GM21423 (cell line): ENCODE measurements around the gene PTPRG.
"Not testable (repeated sequence)": the region's sequence is repeated elsewhere in the genome, so short reads cannot be mapped to it uniquely, and the experiment has no call there.

Source experiments
- ATAC-seq: cut with Tn5 transposase; IDR thresholded peaks from one replicate; pipeline ENCODE4 v1.9.1; 2021; ENCODE audit warnings: mild to moderate bottlenecking, moderate library complexity; ENCODE audit not compliant: unreplicated experiment

The PTPRG gene

DNA sequence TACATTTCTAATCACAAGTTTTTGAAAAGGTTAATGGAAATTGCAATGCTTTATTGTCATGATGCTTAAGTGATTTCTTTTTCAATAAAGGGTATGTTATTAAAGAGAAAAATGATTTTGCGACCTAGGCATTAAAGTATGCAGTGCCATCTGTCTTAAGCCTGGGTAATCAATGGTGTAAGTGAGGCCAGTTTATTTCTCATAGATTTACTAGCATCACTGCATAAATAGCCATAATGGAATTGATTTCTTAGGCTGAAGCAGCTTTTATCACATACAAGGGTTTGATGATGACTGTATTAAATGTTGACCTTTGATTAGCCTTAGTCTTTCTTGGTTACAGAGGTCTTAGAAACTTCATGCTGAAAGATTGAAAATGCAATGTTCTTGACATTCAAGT, 464.5 kb downstream of the PTPRG start:
- ATAC-seq, result no peak

DNA sequence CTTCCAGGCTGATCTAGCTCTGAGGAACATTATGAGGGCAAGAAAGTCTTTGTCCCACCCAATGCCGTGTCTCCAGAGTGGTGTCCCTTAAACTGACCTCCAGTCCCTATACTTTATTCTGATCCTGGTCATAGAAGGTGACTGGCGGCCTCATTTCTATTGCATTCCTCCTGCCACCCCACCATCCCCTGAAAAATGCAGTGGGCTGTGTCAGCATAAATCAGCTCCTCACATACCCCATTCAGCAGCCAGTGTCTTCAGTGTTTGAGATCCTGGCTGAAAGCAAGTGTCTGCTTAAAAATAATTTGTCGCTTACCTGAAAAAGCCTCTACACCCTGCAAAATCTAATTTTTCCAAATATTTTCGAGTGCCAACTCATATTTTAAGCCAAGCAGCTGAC, 465.9 kb downstream of the PTPRG start:
- ATAC-seq, result no peak

DNA sequence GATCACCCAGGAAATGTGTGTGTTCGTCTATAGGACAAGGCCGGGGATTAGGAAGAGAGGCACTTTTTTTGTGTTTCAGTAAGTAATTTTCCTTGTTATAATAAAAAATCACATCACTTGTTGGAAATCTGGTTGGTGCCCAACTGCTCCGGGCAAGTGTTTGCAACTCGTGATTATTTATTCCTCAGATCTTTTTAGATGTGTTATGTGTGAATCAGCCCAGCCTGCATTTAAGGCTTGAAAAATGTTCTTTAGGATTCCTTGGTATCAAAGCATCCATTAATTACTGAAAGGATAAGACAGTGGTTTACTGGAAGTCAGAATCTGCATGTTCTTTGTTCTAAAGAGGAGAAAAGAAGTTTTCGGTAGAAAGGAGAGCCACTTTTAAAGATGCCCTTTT, 466.4 kb downstream of the PTPRG start:
- ATAC-seq, result no peak

DNA sequence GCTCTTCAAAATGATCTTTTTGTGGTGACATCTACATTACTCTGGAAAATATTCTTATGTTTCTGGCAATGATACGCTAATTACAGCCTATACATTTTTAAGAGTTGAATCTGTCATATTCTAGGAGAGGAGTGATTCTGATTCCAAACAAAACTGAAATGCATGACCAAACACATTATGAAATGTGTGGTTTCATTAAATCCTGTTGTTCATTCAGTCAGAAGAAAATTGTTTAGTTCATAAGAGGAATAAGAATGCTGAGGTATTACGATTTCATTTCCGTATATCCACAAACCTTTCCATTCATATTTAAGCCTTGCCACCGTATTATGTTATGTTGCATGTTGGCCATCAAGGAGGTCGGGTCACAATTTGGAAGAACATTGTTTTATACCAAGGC, 466.9 kb downstream of the PTPRG start:
- ATAC-seq, result no peak

DNA sequence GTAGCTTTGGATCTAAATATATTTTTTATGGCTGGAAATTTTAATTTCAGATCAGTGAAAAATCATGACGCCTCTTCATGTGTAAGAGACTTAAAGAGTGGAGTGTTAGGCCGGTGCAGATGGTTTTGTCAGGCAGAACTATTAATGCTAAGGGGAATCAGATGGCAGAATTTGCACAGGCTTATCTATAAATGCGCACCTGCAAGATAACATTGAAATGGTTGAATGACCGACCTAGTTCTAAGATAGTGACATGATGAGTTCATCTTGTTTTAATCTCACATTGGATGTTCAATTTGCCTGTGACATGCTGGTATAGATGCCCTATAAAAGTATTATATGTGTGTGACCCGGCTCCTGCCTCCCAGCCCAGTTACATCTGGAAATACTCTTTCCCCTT, 471.4 kb downstream of the PTPRG start:
- no peak for ATAC-seq

DNA sequence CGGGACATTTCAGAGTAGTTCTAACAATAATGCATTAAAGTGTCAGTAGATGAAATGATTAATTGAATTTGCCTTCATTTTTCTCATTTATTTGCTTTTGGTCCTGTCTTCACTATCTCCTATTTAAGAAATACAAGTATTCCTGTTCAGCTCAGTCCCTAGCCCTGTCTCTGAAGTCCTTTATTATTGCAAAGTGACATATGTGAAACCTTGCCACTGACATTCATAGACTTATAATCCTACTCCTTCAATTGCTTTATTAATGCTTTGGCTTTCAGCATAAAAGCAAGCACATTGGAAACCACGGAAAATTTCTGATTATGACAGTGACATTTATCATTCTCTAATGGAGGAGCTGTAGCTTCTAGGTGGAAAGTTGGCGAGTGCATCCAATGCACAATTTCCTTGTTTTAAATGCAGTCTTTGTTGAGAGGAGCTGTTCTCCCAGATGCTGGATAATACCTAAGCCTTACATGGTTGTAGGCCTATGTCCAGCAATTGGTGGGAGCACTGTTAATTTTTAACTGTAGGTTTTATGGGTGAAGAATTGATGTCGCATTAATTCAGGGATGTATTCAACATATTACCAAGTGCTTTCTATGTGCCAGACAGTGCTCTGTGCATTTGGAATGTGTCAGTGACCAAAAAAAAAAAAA, 474.2 kb downstream of the PTPRG start:
- ATAC-seq, result no peak

DNA sequence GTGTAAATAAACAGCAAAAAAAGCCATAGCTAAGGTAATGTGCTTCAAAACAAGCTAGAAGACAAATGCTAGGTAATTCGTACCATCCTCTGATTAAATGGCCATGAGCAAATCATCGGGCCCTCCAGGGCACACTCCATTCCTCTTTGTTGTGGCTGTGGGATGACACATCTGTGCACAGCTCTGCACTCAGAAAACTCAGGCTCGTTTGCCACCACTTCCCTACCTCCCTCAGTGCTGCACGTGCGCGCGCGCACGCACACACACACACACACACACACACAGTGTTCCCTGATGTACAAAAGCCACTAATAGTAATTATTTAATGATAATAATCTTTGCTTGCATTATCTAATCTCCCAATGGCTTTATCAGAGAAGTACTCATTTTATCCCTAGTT, 475.4 kb downstream of the PTPRG start:
- ATAC-seq, result no peak

DNA sequence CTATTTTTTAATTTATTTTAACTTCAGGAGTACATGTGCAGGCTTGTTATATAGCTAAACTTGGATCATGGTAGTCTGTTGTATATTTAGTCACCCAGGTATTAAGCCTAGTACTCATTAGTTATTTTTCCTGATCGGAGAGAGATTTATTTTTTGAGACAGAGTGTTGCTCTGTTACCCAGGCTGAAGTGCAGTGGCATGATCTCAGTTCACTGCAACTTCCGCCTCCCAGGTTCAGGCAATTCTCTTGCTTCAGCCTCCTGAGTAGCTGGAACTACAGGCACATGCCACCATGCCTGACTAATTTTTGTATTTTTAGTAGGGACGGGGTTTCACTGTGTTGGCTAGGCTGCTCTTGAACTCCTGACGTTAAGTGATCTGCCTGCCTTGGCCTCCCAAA, 477.4 kb downstream of the PTPRG start:
- not testable (repeated sequence) for ATAC-seq

DNA sequence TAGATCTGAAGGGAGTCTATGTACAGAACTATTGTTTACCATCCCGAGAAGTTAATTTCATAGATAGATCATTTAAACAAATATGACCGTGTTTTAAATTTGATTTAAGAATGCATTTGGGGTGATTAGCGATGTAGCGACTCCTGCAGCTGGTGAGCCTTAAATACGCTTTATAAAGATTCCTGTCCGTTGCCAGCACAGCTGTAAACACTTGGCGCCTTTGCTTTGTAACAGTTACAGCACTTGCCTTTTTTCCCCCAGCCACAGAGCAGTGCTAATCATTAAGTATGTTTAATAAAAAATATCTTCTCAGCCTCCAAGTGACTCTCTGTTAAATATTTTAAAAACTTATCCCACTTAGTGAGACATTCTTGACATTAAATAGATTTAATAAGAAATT, 478.2 kb downstream of the PTPRG start:
- no peak for ATAC-seq

DNA sequence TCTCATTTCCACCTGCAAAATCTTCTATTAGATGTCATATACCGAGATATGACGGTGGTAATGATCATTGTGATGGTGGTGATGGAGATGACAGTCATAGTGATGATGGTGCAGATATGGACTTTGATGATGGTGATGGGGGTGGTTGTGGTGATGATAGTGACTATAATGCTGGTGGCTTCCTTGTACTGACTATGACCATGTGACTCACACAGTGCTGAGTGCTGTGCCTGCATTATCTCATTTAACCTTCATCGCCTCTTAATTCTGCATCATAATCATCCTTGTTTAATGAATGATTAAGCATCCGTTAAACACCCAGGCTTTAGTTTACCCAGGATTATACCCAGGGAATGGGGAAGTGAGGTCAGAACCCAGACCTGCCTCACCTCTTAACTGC, 480.3 kb downstream of the PTPRG start:
- ATAC-seq, result no peak

DNA sequence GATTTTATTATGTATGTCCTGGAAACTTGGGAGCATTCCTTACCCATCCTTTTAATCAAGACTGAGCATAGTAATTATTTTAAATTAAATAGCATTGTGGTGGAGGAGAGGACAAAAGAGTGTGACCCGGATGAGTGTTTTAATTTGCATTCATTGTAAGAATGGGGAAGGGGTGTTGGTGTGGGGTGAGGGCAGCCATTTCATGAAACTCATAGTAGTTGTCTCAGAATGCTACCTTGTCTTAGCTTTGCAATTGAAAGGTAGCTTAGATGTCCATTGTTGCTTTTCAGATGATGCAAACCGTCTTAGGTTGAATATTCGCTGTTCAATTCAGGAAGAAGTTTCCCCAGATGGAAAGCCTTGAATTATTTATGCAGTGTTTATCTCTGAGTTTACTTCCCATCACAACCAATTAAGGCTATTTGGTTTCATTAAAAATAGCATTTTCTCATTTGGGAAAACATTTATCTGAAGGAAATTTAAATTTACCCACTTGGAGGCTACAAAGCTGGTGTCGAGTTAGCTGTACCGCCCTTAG, 483.6 kb downstream of the PTPRG start:
- ATAC-seq, result no peak

DNA sequence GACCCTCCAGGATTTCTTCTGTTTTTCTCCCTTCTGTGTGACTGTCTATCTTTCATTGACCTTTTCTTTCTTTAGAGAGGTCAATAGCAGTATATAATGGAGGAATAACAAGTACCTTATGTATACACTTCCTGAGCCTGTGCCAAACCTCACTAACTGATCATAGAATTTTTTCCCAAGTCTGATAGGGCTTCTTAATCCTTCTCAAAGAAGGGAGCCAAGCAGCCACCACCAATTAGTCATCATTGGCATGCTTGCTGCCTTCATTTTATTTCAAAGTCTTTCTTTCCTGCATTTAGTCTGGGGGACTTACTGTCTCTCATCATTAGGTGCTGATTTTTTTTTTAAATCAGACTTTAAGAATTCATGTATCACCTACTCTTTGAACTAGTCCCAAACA, 485.0 kb downstream of the PTPRG start:
- no peak for ATAC-seq

DNA sequence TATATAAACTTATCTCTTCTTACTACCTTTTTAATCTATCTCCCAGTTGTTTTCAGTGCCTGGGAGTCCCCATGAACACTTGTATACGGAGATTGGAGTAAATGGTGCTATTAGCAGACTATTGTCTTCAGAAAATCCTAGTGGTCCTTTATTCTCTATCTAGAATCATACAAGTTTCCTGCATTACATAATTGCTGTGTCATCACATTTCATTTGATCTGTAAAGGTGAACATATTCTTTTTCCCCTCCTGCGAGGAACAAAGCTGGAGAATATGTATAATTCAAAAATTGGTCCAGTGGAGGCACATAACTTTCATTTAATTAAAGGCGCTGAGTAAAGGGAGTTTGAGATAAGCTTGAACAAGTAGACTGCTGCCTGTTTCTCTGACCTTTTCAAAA, 487.2 kb downstream of the PTPRG start:
- ATAC-seq, result no peak

DNA sequence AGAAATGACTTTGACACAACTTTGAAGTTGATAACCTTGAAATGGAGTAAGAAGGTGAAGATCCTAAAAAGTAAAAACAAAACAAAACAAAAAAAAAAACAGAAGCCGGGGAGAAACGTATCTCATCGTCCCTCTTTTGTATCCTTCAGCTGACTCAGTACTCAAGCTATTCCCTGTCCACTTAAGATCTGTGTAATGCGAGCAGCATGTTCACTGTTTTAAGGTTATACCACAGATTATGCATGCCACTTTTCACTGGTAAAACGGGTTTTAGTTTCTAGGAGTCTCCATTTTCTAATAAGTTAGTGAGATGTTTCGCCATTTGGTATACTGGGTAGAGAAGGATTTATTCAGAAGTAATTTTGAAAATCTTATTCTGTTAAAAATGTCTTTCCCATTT, 487.7 kb downstream of the PTPRG start:
- no peak for ATAC-seq

DNA sequence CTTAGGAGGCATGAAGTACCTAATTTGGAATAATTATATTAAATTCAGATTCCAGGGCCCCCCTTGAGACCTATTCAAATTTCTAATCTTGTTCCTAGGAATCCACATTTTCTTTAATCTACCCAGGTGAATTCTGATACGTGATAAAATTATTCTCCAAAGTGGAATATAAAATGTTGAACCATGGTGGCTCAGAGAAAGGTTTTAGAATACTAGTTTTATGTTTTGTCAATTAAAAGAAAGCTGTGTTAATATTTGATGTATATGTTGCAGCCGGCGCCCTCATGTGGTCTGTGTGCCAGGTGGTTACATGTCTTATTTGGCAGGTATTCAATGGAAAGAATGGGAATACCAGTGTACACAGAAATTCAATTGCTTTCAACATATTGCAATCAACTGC, 490.1 kb downstream of the PTPRG start:
- no peak for ATAC-seq

DNA sequence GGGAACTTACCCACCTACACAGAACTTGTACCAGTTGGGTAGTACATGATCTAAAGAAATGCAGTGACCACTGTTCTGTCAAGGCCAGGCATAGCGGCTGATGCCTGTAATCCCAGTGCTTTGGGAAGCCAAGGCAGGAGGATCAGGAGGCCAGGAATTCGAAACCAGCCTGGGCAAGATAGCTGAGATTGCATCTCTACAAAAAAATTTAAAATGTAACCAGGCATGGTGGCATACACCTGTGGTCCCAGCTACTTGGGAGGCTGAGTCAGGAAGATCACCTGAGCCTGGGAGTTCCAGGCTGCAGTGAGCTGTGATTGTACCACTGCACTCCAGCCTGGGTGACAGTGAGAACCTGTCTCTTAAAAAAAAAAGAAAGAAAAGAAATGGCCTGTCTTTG, 491.0 kb downstream of the PTPRG start:
- no peak for ATAC-seq

DNA sequence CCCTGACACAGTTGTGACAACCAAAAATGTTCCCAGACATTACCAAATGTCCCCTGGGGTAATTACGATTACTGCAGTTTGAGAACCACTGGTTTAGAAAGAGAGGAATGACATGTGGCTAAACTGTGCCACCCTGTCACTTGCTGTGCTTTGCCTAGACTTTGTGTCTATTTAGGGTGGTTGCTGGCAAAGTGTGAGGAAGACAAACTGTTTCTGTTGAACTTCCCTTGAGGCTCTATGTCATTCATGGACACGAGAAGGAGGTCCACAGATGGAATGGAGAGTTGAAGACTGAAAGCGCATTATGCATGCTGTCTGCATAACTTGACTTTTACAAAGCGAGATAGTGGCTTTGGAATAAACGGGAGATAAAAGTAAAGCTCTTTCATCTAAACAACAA, 495.3 kb downstream of the PTPRG start:
- no peak for ATAC-seq

DNA sequence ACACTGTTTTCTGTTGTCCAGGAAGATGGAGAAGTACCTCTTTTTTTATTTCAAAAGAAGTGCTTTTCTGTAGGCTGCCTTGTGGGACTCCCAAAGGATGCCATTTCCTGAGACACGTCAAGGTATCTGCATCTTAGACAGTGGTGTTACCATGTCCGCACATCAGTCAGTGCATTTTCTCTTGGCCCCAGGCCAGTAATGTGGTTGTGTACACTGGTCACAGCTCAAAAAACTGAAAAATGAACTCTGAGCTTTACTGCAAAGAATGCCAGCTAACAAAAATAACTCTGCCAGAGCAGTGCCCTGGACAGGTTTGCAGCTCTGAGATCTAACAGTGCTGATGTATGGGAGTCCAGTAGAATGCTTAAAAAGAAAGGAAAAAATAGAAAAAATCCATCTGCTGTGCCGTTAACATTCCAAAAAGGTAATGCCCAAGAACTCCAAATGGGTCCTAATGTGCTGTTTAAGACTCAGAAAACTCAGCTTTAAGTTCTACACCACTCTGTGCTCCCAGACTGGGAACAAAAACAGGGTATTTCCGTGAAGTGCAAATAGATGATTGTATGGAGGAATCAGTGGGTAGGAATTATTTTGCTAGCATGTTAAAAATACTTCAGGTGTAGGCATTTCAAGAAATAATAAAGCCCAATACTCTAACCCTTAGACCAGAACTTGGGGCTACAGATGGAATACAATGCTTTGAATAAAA, 496.1 kb downstream of the PTPRG start:
- no peak for ATAC-seq

DNA sequence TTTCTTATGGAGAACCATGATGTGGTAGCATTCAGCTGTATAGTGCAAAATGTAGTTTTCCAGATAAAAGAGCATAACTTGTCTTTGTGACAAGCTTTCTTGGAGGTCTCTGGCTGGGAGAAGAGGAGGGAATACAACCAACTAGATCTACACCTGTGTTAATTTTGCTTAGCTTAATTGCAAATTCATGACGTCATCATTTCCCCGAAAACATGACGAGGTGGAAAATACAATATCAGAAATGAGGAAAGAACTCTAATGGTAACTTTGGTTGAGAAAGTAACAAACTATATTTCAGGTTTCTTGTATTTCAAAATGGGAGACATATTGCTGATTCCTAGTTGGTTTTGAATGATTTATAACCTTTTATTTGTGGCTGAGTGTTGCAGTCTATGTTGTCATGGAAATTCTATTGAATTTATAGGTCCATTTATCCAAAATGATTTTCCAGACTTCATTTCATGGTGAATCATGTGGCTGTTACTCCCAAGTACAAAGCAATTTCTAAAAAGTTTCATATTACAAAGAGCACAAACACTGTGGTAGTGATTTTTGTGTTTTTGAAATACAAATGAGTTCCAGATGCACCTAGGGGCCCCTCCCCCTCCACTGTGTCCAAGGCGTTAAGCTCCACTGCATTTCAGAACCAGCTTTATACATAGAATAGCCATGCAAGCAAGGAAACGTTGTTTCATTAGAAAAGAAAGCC, 504.8 kb downstream of the PTPRG start:
- ATAC-seq, result no peak

DNA sequence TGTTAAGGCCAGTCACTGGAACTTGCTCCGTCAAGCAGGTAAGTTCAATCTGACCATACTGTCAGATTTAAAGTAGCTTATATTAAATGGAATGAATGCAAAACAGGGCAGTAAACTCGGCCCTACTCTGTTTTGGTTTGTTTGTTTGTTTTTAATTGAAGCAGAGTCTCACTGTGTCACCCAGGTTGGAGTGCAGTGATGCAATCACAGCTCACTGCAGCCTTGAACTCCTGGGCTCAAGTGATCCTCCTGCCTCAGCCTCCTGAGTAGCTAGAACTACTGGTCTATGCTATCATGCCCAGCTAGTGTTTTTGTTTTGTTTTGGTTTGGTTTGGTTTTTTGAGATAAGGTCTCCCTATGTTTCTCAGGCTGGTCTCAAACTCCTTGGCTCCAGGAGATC, 507.0 kb downstream of the PTPRG start:
- ATAC-seq, result no peak

DNA sequence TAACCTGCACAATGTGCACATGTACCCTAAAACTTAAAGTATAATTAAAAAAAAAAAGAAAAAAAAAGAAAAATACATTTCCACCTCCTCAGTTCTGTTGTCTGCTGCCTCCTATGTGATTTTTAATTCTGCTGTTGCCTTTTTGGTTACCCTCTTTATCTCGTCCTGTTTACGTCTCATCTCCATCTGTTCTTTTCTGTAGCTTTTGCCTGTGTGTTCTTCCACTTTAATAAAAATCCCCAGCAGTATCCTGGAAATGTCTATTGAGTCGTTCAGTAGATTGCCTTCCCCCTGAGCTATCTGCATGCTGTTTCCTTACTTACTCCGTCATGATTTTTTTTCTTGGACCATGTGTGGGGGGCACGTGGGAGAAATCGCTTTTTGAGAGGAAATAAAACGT, 509.5 kb downstream of the PTPRG start:
- ATAC-seq, result no peak

DNA sequence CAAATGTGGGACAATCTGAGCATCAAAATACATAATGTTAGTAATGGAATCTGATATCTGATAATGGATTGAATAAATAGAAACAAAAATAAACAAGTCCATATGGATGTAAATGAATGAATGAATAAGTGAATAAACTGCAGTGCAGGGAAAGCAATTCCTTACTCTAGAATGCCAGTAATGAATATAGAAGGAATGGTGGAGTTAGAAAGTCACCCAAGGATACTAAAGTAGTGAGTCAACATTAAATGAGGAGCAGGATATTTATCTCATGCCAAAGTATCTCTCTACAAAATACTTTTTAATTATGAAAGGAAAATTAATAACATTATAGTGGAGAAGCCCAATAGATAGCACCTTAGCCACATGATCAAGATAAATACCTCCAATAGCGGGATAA, 511.7 kb downstream of the PTPRG start:
- ATAC-seq, result no peak
